ENCODE data around the gene NTM.

NTM gene

GRCh38 chr11:132335311-132335710 is 964.9 kb downstream of the NTM start:
- no peaks in the 10 kb centered on the region for H4K20me1 ChIP-seq (ENCODE audit: insufficient read depth, low read length)
- H3K36me3 ChIP-seq (ENCODE audit: insufficient read depth, low read length), result no peaks in the 10 kb centered on the region
- TF ChIP-seq CTCF (IDR thresholded peaks at IDR 0.05; ENCODE audit: low read length) (no peak), EZH2 (IDR thresholded peaks at IDR 0.05; ENCODE audit: borderline replicate concordance, low read length) (no peak)
- no peak overlapping the region for H2AFZ ChIP-seq (ENCODE audit: low read length)
- no peaks in the 10 kb centered on the region for H3K79me2 ChIP-seq (ENCODE audit: insufficient read depth, low read length)
- no peaks in the 10 kb centered on the region for H3K4me1 ChIP-seq (ENCODE audit: insufficient read depth, low read length, severe bottlenecking)
- no peak overlapping the region for H3K9ac ChIP-seq (ENCODE audit: low read length)
- no peak overlapping the region for H3K4me2 ChIP-seq (ENCODE audit: low read length)
- no peaks in the 10 kb centered on the region for H3K27me3 ChIP-seq (ENCODE audit: insufficient read depth, low read length)
- H3F3A ChIP-seq (ENCODE audit: insufficient read depth, low read length), result no peaks in the 10 kb centered on the region
- no peak overlapping the region for H3K4me3 ChIP-seq (ENCODE audit: low read depth, low read length, poor library complexity, severe bottlenecking)
- no peaks in the 10 kb centered on the region for H3K9me3 ChIP-seq (ENCODE audit: low read length)
- no peaks in the 10 kb centered on the region for H3K9me2 ChIP-seq (ENCODE audit: low read depth, low read length)
- H3K27ac ChIP-seq (ENCODE audit: low read depth, low read length, poor library complexity, severe bottlenecking), result no peak overlapping the region

GRCh38 chr11:132336781-132337535 is 966.5 kb downstream of the NTM start:
- Histone ChIP-seq H3K79me2 (ENCODE audit: insufficient read depth, low read length) (no peaks in the 10 kb centered on the region), H3K9me2 (ENCODE audit: low read depth, low read length) (no peaks in the 10 kb centered on the region), H3K27me3 (ENCODE audit: insufficient read depth, low read length) (no peaks in the 10 kb centered on the region), H3K27ac (ENCODE audit: low read depth, low read length, poor library complexity, severe bottlenecking) (no peak overlapping the region), H2AFZ (ENCODE audit: low read length) (no peak overlapping the region), H3K9me3 (ENCODE audit: low read length) (no peaks in the 10 kb centered on the region), H3K9ac (ENCODE audit: low read length) (no peak overlapping the region), H3F3A (ENCODE audit: insufficient read depth, low read length) (no peaks in the 10 kb centered on the region), H3K4me2 (ENCODE audit: low read length) (no peak overlapping the region), H4K20me1 (ENCODE audit: insufficient read depth, low read length) (no peaks in the 10 kb centered on the region), H3K4me3 (ENCODE audit: low read depth, low read length, poor library complexity, severe bottlenecking) (no peak overlapping the region), H3K4me1 (ENCODE audit: insufficient read depth, low read length, severe bottlenecking) (no peaks in the 10 kb centered on the region), H3K36me3 (ENCODE audit: insufficient read depth, low read length) (no peaks in the 10 kb centered on the region)
- TF ChIP-seq CTCF (IDR thresholded peaks at IDR 0.05; ENCODE audit: low read length), result no peak
- no peak for TF ChIP-seq EZH2 (IDR thresholded peaks at IDR 0.05; ENCODE audit: borderline replicate concordance, low read length)

- H3K9ac ChIP-seq (ENCODE audit: low read length), result no peak overlapping the region
- no peak overlapping the region for H3K4me2 ChIP-seq (ENCODE audit: low read length)
- H3K9me2 ChIP-seq (ENCODE audit: low read depth, low read length), result no peaks in the 10 kb centered on the region
These were observed 967.5 kb downstream of the NTM start for GRCh38 chr11:132337819-132338416.

More at GRCh38 chr11:132337819-132338416, 967.5 kb downstream of the NTM start:
- TF ChIP-seq CTCF (IDR thresholded peaks at IDR 0.05; ENCODE audit: low read length) (no peak), EZH2 (IDR thresholded peaks at IDR 0.05; ENCODE audit: borderline replicate concordance, low read length) (no peak)
- Histone ChIP-seq H3K4me1 (ENCODE audit: insufficient read depth, low read length, severe bottlenecking) (no peaks in the 10 kb centered on the region), H3K27me3 (ENCODE audit: insufficient read depth, low read length) (no peaks in the 10 kb centered on the region), H2AFZ (ENCODE audit: low read length) (no peak overlapping the region), H3K9me3 (ENCODE audit: low read length) (no peaks in the 10 kb centered on the region), H3K27ac (ENCODE audit: low read depth, low read length, poor library complexity, severe bottlenecking) (no peak overlapping the region), H3K79me2 (ENCODE audit: insufficient read depth, low read length) (no peaks in the 10 kb centered on the region), H3K36me3 (ENCODE audit: insufficient read depth, low read length) (no peaks in the 10 kb centered on the region), H3K4me3 (ENCODE audit: low read depth, low read length, poor library complexity, severe bottlenecking) (no peak overlapping the region), H3F3A (ENCODE audit: insufficient read depth, low read length) (no peaks in the 10 kb centered on the region), H4K20me1 (ENCODE audit: insufficient read depth, low read length) (no peaks in the 10 kb centered on the region)

All from OCI-LY1 (cell line).